Measurements from ENCODE around the gene IER5L. TPM values are rescaled to one million over a fixed set of nuclear protein-coding genes. Genes with fewer than 3 reads are reported as not detected.

The IER5L gene
- total and polyA plus RNA-seq, 2 of the 8 experiments (the other 6 are each of a cell fraction or from before 2014, with no cell fraction given), result 0.65 to 1.0 TPM

DNA sequence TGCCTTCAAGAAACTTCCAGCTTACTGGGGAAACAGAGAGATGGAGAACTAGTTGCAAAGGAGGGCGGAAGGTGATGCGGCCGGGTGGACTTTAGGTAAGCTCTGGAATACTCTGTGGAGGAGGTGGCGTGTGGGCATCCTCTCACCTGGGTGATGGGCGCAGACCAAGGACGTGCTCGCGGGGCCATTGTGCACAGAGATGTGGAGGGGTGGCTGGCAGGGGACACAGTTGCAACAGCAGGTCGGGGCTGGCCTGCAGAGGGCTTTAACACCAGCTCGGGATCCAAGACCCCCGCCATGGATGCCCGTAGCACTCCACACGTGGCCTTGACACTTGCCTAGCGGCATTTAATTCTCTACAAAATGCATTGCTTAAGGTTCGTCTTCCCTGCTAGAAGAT, 26.6 kb downstream of the IER5L start:
- H2BK120ac ChIP-seq (replicated peaks; ENCODE audit: low read depth, low read length), result no peak overlapping the region
- H3K4me2 ChIP-seq (ENCODE audit: insufficient read depth in 1 of 2, low read depth in 2 of 2, low read length in 2 of 2), result no peak overlapping the region
- ChIA-PET CTCF (ENCODE audit: partially characterized antibody) (interaction anchor here (0.9 to 36.8 kb wide), 4 partner anchors 10 to 51 kb away, joined by 3 to 831 read pairs (median 38); partner anchors contain the start of gene IER5L), POLR2A (ENCODE audit: partially characterized antibody) (interaction anchor here (0.8 to 6.6 kb wide), 7 partner anchors 9 to 23 kb away, joined by 3 to 37 read pairs (median 4); no protein-coding TSS in a partner anchor)
- H3K27me3 ChIP-seq (replicated peaks in 1 of 4; ENCODE audit: control insufficient read depth in 3 of 4, extremely low read depth in 1 of 4, insufficient read depth in 3 of 4, low read length in 3 of 4), result no peaks in the 10 kb centered on the region; a peak in 1 of 7 replicates
- no peak overlapping the region for H2BK15ac ChIP-seq (ENCODE audit: low read length)
- H3K79me2 ChIP-seq (ENCODE audit: control insufficient read depth in 1 of 2, insufficient read depth in 2 of 2, low read length in 2 of 2), result no peaks in the 10 kb centered on the region; a peak in 1 of 4 replicates
- no peak for FAIRE-seq
- H3K4ac ChIP-seq (replicated peaks; ENCODE audit: insufficient read length, low read depth, low read length), result no peak overlapping the region
- H3K23ac ChIP-seq (ENCODE audit: insufficient read length), result no peak overlapping the region
- no peak for DNase-seq (ENCODE audit: low read depth in 1 of 2, low spot score in 2 of 2)
- H3K9ac ChIP-seq (replicated peaks in 1 of 4; ENCODE audit: extremely low read depth in 1 of 4, low read depth in 3 of 4, low read length in 3 of 4), result no peak overlapping the region
- no peak overlapping the region for H3K14ac ChIP-seq (ENCODE audit: insufficient read length)
- H2BK12ac ChIP-seq (ENCODE audit: low read depth, low read length), result no peak overlapping the region
- H4K5ac ChIP-seq (ENCODE audit: insufficient read length, low read depth, low read length), result no peak overlapping the region
- no peak overlapping the region for H2BK5ac ChIP-seq (ENCODE audit: low read depth, low read length)
- no peak overlapping the region for H4K8ac ChIP-seq (ENCODE audit: extremely low read depth, insufficient read depth, low read length)
- peaks cover 0 to 16% (median 6%) of the 10 kb centered on the region in 4 experiments; a peak in 4 of 8 replicates for H3K36me3 ChIP-seq (ENCODE audit: control insufficient read depth in 2 of 4, insufficient read depth in 4 of 4, low read length in 3 of 4)
- no peak for TF ChIP-seq TCF12 (IDR thresholded peaks at IDR 0.05; ENCODE audit: low read depth, low read length)
- TF ChIP-seq NANOG (IDR thresholded peaks at IDR 0.05; ENCODE audit: insufficient read depth, low read depth, low read length, poor library complexity, severe bottlenecking), result no peak
- TF ChIP-seq CBX5 (IDR thresholded peaks at IDR 0.05; ENCODE audit: low read depth, low read length), result no peak
- no peak for TF ChIP-seq GTF2F1 (IDR thresholded peaks at IDR 0.05; ENCODE audit: borderline replicate concordance, low read depth, low read length)
- no peak for TF ChIP-seq POU5F1 (IDR thresholded peaks at IDR 0.05; ENCODE audit: low read depth, low read length)
- no peak for TF ChIP-seq HDAC2 (IDR thresholded peaks at IDR 0.05; ENCODE audit: borderline replicate concordance in 1 of 2, low read depth in 2 of 2, low read length in 2 of 2)
- TF ChIP-seq KDM4A (IDR thresholded peaks at IDR 0.05; ENCODE audit: low read depth, low read length, severe bottlenecking), result no peak
- TF ChIP-seq JUND (IDR thresholded peaks at IDR 0.05; ENCODE audit: low read length), result no peak
- TF ChIP-seq TAF1 (IDR thresholded peaks at IDR 0.05; ENCODE audit: low read depth, low read length), result no peak
- no peaks in the 10 kb centered on the region for H3K23me2 ChIP-seq (ENCODE audit: low read depth, low read length)
- peaks cover 5% of the 10 kb centered on the region for H3K79me1 ChIP-seq (ENCODE audit: low read depth, low read length)
- H4K20me1 ChIP-seq (replicated peaks in 1 of 2; ENCODE audit: control insufficient read depth in 1 of 2, insufficient read depth in 2 of 2, low read length in 2 of 2), result peaks cover 2 to 12% of the 10 kb centered on the region in 2 experiments
- no peak overlapping the region for H4K91ac ChIP-seq (replicated peaks; ENCODE audit: insufficient read length, low read length)
- H2AFZ ChIP-seq (ENCODE audit: low read length), result no peak overlapping the region
- no peak overlapping the region for H2BK20ac ChIP-seq (ENCODE audit: low read length)
- H3K18ac ChIP-seq (ENCODE audit: extremely low read depth, low read length), result no peak overlapping the region
- peaks cover 0 to 2% (median 2%) of the 10 kb centered on the region in 4 experiments; a peak in 5 of 7 replicates for H3K4me1 ChIP-seq (replicated peaks in 1 of 4; ENCODE audit: control insufficient read depth in 3 of 4, insufficient read depth in 4 of 4, low read length in 3 of 4)
- no peak overlapping the region for H3K4me3 ChIP-seq (ENCODE audit: extremely low read depth in 1 of 4, insufficient read depth in 2 of 4, low read depth in 3 of 4, low read length in 4 of 4)
- H3K27ac ChIP-seq (ENCODE audit: low read depth, low read length), result no peak overlapping the region
- 90% methylated on average over 15 of the region's 15 CpGs; no CpG with 5 or more reads in 1 of the 2 experiments for WGBS, 2 experiments (ENCODE audit: extremely low coverage in 1 of 2, insufficient coverage in 1 of 2, insufficient read length in 1 of 2, insufficient replicate concordance in 2 of 2, low coverage in 1 of 2, low lambda C conversion rate in 2 of 2, missing lambda C conversion rate in 1 of 2)
- H3K56ac ChIP-seq (replicated peaks; ENCODE audit: insufficient read length, low read depth, low read length), result no peak overlapping the region
- H3K9me3 ChIP-seq (ENCODE audit: insufficient read depth in 2 of 2, low read depth in 1 of 2, low read length in 1 of 2), result no peaks in the 10 kb centered on the region
- no peak overlapping the region for H2AK5ac ChIP-seq (ENCODE audit: low read depth, low read length)
